Psoas muscle (tissue), 8 donors: ENCODE measurements around the gene ARL6IP5. TPM values are rescaled to one million over a fixed set of nuclear protein-coding genes. Genes with fewer than 3 reads are reported as not detected.

Experiments
- ATAC-seq, 4 donors: fragments of 200-7000 bp; cut with Tn5 transposase; one replicate each; pipeline ENCODE4 v1.9.1; 2020; ENCODE audit warnings: moderate library complexity in 3 of 4, mild to moderate bottlenecking in 2 of 4
- DNase-seq, 2 donors: peaks; one replicate each; pipeline ENCODE4 v3.0.0-alpha.2; 2020
- H3K27ac ChIP-seq: fragments of 200-600 bp; one replicate; pipeline ENCODE4 v1.8.0; 2022
- H3K27me3 ChIP-seq, 3 donors: fragments of 200-600 bp in 1 of 3; one replicate each; pipeline versions ENCODE4 v1.6.1 to v1.8.0; 2013 to 2022; ENCODE audit warnings: low read length in 2 of 3, mild to moderate bottlenecking in 2 of 3, moderate library complexity in 1 of 3; ENCODE audit not compliant: insufficient read depth in 3 of 3
- H3K36me3 ChIP-seq, 2 donors: fragments of 200-600 bp in 1 of 2; one replicate each; pipeline versions ENCODE4 v1.6.1 to v1.8.0; 2013 to 2022; ENCODE audit warnings: low read depth in 1 of 2, mild to moderate bottlenecking in 1 of 2, moderate library complexity in 1 of 2; ENCODE audit not compliant: insufficient read depth in 1 of 2
- H3K4me1 ChIP-seq: fragments of 200-600 bp; one replicate; pipeline ENCODE4 v1.8.0; 2022
- H3K4me3 ChIP-seq: fragments of 200-600 bp; one replicate; pipeline ENCODE4 v1.8.0; 2022; ENCODE audit warnings: mild to moderate bottlenecking
- H3K9me3 ChIP-seq: fragments of 200-600 bp; one replicate; pipeline ENCODE4 v1.8.0; 2022
- WGBS, 3 donors: extraction: QIAGEN DNeasy Blood & Tissue Kit; methylation state at CpG; one replicate each; pipeline versions ENCODE4 v1.1.6 to v1.1.7; 2013; 5-methylcytosine and 5-hydroxymethylcytosine counted together
- intact Hi-C, 2 donors: fragments of 100-400 bp; cut with DNase I; formaldehyde crosslinking; loops; one replicate each; pipeline versions ENCODE4 v1.11.0 to v1.14.2; 2022
- polyA plus RNA-seq, 3 donors: library from polyadenylated mRNA; stranded (reverse); fragments of 200-250 nt; gene quantifications; one replicate each; pipeline ENCODE4 v1.2.3, GENCODE V29; 2013
- total RNA-seq, 4 donors: library from RNA; stranded (reverse); fragmentation: NEBNext Ultra II Directional in 2 of 4; extraction: Animal tissue kit (Norgen Biotek cat#: 25700) in 2 of 4; gene quantifications; one replicate each; pipeline versions ENCODE4 v1.2.1 to v1.2.4, GENCODE V29; 2021 to 2023
- TF ChIP-seq, protein P1 (sequence below): fragments of 200-600 bp; IDR thresholded peaks from one replicate; pipeline ENCODE4 v1.8.0; 2022; ENCODE audit warnings: antibody characterized with exemption
- donor health status: healthy with polysubstance abuse.
- donor health status: DM: no; HTN: no; CAD: no; lungs with moderate emphysema.
- donor health status: Bipolar disorder and iron deficiency.
- donor health status: healthy.
- donor health status: DM: yes; HTN: yes; CAD: no.
- donor health status: DM: no; HTN: no; CAD: no.
- donor health status: DM: no; HTN: no; CAD: no.
- donor health status: DM: yes; HTN: yes; CAD: no.

The ARL6IP5 gene
- total and polyA plus RNA-seq, 7 donors, result 82.1 to 191 (median 146) TPM

DNA sequence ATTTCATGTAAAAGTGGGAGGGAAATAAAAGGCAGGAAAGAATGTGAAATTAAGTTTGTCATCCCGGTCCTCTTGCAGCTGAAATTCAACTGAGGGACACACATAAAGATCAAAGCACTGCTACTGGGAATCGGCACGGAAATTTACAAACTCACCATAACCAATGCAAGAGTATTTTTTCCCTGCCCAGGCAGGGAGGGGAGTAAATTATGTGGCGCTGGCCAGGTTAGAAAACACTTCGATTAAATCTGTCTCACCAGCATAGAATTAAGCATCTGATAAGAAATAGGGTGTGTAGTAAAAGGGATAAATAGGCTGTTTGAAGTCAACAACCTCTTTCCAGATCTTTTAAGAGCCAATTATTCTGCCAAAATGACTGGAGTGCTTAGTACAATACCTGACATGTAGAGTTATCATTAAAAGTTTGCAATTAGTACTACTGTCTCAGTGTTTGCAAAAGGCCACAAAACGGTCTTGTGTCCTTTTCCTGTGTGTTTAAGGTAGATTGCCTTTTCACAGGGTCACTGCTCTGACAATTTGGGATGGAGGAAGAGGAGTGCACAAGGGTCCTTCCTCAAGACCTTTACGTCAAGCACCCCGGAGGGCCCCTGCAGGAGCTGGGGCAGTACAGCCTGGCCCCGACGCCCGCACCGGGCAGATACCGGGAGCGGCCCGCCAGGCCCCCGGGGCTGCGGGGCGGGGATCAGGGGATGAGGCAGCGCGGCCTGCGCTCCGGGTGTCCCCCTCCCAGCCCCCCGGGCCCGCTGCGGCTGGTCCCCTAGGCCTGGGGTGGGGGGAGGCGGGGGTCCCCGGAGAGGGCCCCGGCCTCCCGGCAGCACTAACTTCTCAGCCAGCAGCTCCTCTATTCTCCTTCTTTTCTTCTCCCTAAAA, 5.2 kb upstream of the ARL6IP5 start:
- H3K9me3 ChIP-seq, result no peaks in the 10 kb centered on the region
- ATAC-seq (peak; percentile 17 to 44 (median 30)), DNase-seq (peak; percentile 25 to 56)
- peak overlapping the region; percentile 98 for H3K27ac ChIP-seq
- peak overlapping the region; percentile 88 for H3K4me3 ChIP-seq
- no peaks in the 10 kb centered on the region for H3K27me3 ChIP-seq
- peaks cover 0 to 30% of the 10 kb centered on the region in 2 donors for H3K36me3 ChIP-seq
- 1 to 3% (median 2%) methylated on average over 21 to 29 of the region's 29 CpGs for WGBS, 3 donors
- TF ChIP-seq, protein P1, sequence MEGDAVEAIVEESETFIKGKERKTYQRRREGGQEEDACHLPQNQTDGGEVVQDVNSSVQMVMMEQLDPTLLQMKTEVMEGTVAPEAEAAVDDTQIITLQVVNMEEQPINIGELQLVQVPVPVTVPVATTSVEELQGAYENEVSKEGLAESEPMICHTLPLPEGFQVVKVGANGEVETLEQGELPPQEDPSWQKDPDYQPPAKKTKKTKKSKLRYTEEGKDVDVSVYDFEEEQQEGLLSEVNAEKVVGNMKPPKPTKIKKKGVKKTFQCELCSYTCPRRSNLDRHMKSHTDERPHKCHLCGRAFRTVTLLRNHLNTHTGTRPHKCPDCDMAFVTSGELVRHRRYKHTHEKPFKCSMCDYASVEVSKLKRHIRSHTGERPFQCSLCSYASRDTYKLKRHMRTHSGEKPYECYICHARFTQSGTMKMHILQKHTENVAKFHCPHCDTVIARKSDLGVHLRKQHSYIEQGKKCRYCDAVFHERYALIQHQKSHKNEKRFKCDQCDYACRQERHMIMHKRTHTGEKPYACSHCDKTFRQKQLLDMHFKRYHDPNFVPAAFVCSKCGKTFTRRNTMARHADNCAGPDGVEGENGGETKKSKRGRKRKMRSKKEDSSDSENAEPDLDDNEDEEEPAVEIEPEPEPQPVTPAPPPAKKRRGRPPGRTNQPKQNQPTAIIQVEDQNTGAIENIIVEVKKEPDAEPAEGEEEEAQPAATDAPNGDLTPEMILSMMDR, result no peak
- intact Hi-C loops, result loop anchor here (5.0 kb wide), 2 partner anchors 38 to 62 kb away; no protein-coding TSS in a partner anchor
- H3K4me1 ChIP-seq, result peaks cover 53% of the 10 kb centered on the region

DNA sequence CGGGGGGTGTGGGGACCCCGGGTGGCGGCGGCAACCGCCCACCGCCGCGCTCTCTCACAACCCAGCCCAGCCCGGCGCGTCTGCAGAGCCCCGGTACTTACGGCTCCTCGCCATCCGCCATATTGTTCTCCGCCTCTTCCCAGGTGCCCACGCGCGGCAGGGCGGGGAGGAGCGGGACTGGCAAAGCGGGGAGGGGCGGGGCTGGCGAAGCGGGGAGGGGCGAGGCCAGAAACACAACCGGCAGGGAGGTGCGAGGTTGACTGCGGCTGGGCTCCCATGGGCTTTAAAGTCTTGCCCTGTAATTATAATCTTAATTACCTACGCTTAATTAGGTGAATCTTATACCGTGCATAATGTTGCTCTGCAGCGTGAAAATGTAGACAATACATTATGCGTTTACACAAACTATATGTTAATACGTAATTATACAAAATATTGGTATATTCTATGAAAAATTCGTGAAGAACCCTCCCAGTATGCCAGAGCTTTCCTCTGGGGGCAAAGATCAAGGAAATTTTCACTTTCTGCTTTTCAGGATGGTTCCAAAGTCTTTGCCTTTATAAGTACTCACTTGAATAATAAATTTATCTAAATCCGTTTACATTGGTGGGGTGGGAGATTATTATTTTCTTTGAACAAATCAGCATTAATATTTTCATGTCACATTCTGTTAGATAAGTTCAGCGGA, 4.4 kb upstream of the ARL6IP5 start, which contains the start of gene UBA3:
TSS of gene UBA3 (minus strand) at position 133 of the 688 bp plus-strand sequence. CDS start at position 121, 12 bp downstream.
- ATAC-seq (peak; percentile 71 to 81 (median 72)), DNase-seq (peak; percentile 93 to 94)
- TF ChIP-seq, protein P1, result no peak
- intact Hi-C loops, result loop anchor here in 1 of 2 donors (5.0 kb wide), 1 partner anchor 37 kb away; no protein-coding TSS in a partner anchor
- Histone ChIP-seq H3K9me3 (no peaks in the 10 kb centered on the region), H3K36me3 (peaks cover 0 to 22% of the 10 kb centered on the region in 2 donors), H3K27me3 (no peaks in the 10 kb centered on the region), H3K27ac (peak within 1 kb of the TSS; percentile 98), H3K4me3 (peak within 1 kb of the TSS; percentile 88), H3K4me1 (peaks cover 53% of the 10 kb centered on the region)
- WGBS, 3 donors, result 4 to 8% (median 7%) methylated on average over 27 to 37 of the region's 37 CpGs

DNA sequence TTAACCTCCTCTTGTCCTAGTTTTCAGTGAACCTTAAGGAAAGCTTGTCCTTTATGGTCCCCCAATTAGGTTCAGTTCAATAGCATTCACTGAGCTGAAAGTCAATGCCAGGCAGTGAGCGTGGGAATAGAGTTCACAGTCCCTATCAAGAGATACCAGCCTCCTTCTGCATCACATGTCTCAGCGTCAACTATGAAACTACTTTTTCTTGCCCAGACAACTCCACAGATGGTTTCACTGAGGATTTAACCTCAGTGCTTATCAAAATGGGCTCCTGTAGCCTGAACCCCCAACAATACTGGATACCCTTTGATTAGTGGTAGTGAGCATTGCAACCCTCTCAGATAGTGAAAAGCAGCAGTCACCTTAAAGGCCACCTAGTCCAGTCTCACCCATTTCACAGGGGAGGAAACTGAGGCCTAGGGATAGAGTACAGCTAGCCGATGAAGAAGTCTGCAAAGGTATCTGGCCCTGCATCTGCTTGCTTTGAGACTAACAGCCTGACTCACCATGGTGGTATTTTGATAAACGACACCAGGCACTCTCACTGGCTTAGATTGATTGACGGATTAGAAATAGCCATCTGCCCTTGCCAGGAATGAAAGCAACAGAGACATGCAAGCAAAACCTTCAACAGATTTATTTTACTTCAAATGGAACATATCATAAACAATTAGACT, 3.0 kb upstream of the ARL6IP5 start:
- intact Hi-C loops, result loop anchor here in 1 of 2 donors (5.0 kb wide), 1 partner anchor 36 kb away; no protein-coding TSS in a partner anchor
- TF ChIP-seq, protein P1, result no peak
- Histone ChIP-seq H3K4me1 (peaks cover 53% of the 10 kb centered on the region), H3K27ac (peak overlapping the region; percentile 98), H3K27me3 (no peaks in the 10 kb centered on the region), H3K4me3 (peak overlapping the region; percentile 17), H3K36me3 (peaks cover 0 to 8% of the 10 kb centered on the region in 2 donors), H3K9me3 (no peaks in the 10 kb centered on the region)
- DNase-seq (no peak), ATAC-seq (peak; percentile 52 to 55 (median 54))
- 36 to 64% (median 43%) methylated on average over 5 of the region's 5 CpGs for WGBS, 3 donors

DNA sequence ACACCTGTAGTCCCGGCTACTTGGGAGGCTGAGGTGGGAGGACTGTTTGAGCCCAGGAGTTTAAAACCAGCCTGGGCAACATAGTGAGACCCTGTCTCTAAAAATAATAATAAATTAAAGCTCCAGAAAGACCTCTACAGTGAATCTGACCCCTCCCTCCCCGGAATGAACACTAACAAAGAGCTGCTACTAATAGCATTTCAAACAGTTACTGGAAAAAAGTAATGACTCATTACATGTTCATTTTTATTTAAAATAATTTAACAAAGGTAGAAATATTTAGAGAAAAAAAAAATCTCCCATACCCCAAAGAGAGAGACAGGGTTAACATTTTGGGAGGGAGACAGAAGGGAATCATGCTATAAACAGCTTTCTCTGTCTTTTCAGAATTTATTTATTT, 2.4 kb upstream of the ARL6IP5 start:
- no peak for DNase-seq
- Histone ChIP-seq H3K27ac (peak overlapping the region; percentile 98), H3K36me3 (peaks cover 0 to 2% of the 10 kb centered on the region in 2 donors), H3K9me3 (no peaks in the 10 kb centered on the region), H3K4me3 (peak overlapping the region; percentile 17), H3K27me3 (no peaks in the 10 kb centered on the region), H3K4me1 (peaks cover 58% of the 10 kb centered on the region)
- WGBS, 3 donors, result 41 to 71% (median 48%) methylated on average over 2 of the region's 2 CpGs
- no peak for ATAC-seq
- intact Hi-C loops, result loop anchor here in 1 of 2 donors (5.0 kb wide), 1 partner anchor 35 kb away; no protein-coding TSS in a partner anchor
- TF ChIP-seq, protein P1, result no peak
